HS-5 (cell line): ENCODE measurements around the gene ADGRE3.
"Not testable (repeated sequence)": the region's sequence is repeated elsewhere in the genome, so short reads cannot be mapped to it uniquely, and the experiment has no call there.

ENCODE experiments used
- DNase-seq: peaks from one replicate; pipeline ENCODE4 v3.0.0-alpha.2; 2012; ENCODE audit warnings: low read depth

ADGRE3 gene

DNA sequence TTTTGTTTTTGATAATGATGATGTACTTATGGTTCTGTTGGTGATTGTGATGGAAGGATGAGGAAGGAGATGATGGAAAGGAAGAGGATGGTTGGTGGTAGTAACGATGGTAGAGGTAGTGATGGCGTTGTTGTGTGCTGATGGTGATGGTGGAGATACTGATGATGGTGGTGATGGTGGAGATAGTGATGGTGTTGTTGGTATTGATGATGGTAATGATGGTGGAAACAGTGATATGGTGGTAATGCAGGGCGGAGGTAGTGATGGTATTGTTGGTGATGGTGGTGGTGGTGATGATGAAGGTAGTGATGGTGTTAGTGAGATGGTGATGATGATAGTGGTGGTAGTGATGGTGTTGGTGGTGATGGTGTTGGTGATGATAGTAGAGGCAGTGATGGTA is 79.1 kb downstream of the ADGRE3 start:
- no peak for DNase-seq

DNA sequence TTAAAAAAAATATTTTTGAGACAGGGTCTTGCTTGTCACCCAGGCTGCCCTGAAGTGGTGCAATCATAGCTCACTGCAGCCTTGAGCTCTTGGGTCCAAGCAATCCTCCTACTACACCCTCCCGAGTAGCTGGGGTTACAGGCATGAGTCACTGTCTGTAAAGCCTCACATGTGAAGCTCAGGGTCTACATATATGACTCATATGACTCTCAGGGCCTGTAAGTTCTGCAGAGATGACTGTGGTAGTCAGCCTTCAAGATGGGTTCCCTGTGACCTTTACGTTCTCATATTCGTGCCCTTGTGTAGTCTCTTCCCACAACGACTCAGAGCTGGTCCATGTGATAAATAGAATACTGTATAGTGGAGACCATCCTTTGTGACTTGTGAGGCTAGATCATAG is 85.2 kb downstream of the ADGRE3 start:
- peak; percentile 8 for DNase-seq

DNA sequence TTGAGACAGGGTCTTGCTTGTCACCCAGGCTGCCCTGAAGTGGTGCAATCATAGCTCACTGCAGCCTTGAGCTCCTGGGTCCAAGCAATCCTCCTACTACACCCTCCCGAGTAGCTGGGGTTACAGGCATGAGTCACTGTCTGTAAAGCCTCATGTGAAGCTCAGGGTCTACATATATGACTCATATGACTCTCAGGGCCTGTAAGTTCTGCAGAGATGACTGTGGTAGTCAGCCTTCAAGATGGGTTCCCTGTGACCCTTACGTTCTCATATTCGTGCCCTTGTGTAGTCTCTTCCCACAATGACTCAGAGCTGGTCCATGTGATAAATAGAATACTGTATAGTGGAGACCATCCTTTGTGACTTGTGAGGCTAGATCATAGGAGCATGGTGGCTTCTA is 89.5 kb downstream of the ADGRE3 start:
- peak; percentile 41 for DNase-seq

DNA sequence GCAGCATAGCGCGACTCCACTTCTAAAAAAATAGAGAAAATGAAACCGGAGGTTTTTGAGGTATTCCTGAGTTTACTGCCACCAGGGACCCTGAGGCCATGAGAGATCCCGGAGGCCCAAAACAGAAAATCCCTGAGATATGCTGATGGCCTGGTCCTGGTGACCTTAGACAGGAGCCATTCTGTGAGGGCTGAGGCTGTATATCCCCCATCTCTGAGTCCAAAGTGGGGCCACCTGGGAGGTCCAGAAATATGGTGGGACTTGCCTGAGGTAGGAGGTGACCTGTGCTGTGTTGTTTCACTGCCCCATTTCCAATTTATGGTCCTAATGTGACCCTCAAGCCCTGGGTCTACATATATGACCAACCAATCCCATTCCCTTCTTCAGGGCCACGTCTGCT is 90.3 kb downstream of the ADGRE3 start:
- not testable (repeated sequence) for DNase-seq

DNA sequence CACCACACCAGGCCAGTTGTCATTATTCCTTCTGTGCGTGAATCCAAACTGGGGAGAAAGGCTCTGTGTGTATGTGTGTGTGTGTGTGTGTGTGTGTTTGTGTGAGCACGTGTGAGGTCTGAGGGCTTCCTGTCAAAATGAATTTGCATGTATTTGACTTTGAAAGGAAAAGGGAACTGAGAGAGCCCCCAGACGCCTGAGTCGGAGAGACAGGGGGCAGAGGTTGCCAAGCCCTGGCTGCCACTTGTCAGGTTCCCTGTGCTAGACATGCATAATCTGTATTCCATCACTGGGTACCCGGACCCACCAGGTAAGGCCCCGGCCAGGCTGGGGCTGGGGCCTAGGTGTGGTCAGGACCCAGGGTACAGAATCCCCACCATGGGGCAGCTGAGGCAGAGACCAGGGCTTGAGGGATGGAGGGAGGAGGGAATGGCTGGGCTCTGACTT is 91.7 kb downstream of the ADGRE3 start, which contains the start of gene CLEC17A:
Gene CLEC17A, plus strand, starts transcription at position 191 of the 447 bp plus-strand sequence. Its CDS starts 77 bp downstream, at position 268.
- DNase-seq: no peak

DNA sequence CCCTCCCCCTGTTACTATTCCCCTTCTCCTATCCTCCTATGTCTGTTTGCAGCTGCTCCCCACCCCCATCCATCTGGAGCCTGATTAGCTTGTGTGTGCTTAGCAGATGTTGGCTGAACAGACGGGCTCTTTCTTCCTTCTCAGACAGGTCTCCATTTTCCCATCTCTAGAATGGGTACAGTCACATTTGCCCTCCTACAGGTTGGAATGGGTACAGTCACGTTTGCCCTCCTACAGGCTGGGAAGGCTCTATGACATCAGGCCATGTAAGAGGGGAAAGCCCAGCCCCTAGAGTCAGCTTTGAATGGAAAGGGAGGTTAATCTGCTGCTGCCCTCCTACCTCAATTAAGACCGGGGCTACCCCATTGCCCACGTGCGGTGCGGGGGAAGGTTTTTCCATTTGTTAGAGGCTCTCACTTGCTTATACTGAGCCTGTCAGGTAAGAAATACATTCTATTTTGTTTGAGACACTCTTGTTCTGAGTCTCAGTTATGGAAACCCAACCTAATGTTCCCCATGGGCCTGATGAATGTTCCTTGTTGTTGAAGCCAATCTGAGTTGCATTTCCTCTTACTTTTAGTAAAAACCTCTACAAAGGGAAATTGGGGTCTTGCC is 93.9 kb downstream of the ADGRE3 start:
- DNase-seq: no peak

DNA sequence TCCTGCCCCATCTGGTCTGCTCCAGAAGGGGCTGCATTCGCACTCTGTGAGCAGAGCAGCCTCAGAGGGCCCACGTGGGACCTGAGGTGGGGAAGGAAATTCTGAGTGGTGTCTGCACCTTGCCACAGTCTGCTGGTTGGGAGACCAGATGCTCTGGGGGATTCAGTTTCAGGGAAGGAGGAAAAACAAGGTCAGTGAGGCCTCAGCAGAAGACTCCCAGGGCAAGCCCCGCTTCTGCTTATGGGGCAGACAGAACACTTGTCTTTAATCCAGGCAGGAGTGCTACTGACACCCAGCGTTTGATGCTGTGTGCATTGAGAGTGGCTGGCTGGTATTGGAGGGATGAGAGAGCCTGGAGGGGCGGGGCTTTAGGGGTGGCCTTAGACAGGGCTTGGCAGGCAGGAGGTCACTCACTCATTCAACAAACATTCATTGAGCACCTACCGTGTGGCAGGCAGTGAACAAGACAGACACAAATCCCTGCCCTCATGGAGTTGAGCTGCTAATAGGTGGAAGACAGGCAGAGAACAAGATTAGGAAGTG is 96.7 kb downstream of the ADGRE3 start:
- no peak for DNase-seq

DNA sequence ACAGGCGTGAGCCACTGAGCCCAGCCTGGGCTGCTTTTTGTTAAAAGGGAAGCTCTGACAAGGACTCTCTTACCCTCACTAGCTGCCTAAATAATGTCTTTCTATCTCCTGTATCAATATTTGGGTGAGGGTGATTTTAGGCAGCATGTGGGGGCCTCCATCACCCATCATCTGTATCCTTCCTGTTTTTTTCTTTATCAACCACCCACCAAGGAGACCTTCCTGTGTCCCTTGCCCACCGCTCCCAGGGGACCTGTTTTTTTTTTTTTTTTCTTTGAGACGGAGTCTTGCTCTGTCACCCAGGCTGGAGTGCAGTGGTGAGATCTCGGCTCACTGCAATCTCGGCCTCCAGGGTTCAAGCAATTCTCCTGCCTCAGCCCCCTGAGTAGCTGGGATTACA is 97.4 kb downstream of the ADGRE3 start:
- no peak for DNase-seq

DNA sequence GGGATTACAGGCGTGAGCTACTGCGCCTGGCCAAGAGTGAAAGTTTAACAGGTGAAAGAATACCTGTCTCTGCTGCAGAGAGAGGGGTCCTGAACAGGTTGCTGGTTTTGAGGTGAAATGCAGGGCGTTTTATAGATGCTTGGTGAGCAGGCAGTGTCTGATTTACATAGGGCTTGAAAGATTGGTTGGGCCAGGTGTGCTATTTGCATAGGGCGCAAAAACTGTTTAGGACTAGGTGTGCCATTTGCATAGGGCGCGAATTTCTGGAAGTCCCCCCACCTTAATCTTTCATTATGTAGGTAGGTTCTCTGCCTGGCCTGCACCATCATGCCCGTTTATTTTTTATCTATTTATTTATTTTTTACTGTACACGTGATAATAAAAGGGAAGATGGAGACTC is 98.3 kb downstream of the ADGRE3 start:
- DNase-seq: no peak

DNA sequence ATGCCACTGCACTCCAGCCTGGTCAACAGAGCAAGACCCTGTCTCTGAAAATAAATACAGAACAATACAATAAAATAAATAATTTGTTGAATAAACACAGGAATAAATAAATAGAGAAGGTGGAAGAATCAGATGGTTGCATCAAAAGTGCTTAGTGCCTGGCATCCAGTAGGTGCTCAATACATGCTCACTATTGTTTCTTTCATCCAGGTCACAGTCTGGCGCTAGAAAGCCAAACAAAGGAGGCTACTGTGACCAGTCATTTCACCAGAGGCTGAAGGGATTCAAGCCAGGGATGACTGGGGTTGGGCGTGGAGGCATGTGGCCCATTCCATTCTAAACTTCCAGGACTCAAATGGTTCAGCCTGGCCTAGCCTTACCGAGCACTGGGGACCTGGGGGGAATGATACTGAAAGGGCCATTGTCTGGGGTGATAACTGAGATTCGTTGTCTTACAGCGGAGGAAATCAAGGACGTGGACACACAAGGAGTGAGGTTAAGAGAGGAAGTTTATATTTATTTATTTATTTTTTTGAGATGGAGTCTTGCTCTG is 99.1 kb downstream of the ADGRE3 start:
- no peak for DNase-seq

DNA sequence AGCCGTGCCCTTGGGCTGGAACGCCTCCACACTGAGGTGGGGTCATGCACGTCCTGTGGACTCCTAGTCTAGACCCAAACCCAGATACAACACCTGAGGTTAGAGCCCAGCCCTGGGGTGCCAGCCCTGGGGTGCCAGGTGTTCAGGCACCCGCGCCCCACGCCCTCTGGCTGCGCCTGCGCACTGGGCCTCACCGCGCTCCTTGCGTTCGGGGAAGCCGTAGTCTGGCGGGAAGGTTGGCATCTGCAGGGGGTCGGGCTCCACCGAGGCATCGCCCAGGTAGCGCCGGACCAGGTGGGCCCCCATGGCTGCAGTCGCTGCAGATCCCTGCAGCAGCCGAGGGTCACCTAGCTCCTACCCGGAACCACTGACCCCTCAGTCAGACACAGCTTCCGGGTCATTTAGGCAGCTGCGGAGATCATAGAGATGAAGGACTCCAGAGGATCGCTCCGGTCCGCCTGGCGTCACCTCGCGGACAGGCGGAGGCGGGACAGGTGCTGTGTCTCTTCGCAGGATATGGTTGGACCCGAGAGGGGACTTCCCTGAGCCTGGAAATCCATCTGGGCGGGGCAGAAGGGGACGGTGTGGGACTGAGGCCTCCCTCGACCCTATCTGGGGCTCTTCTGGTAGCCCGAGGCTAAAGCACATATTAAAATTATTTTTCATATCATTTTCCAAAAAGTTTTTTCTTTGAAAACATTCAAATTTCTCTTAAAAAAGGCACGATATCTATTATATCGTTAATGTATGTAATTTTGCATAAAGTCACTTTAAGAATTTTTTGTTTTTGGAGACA is 102.8 kb downstream of the ADGRE3 start, which contains the start of gene NDUFB7:
Gene NDUFB7, minus strand, starts transcription at position 372 of the 796 bp plus-strand sequence. Its CDS starts 66 bp downstream, at position 306.
- peak; percentile 87 for DNase-seq

DNA sequence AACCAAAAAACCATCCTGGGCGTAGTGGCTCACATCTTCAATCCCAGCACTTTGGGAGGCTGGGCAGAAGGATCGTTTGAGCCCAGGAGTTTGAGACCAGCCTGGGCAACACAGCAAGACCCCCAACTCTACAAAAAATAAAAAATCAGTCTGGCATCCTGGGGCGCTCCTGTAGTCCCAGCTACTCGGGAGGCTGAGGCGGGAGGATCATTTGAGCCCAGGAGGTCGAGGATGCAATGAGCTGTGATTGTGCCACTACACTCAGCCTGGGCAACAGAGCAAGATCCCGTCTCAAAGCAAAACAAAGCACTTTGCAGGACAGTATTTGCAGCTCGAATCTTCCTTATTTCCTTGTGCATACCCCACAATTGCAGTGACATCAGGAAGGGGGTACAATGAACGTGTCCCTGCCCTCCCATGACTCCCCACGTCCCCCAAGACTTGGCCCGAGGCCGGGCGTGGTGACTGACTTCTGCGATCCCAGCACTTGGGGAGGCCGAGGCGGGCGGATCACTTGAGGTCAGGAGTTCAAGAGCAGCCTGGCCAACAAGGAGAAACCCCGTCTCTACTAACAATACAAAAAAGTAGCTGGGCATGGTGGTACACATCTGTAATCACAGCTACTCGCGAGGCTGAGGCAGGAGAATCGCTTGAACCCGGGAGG is 103.6 kb downstream of the ADGRE3 start:
- DNase-seq: no peak
